Activated gamma-delta T cell treated with anti-CD3 and anti-CD28 coated beads, Interleukin-2, amount 50 U/mL, for 16 hours (primary cell): ENCODE data around the gene DEPDC4.
"Not testable (repeated sequence)": the region's sequence is repeated elsewhere in the genome, so short reads cannot be mapped to it uniquely, and the experiment has no call there.

ENCODE experiments used
- DNase-seq: peaks from one replicate; pipeline ENCODE4 v3.0.0-alpha.2; 2020; ENCODE audit warnings: low read depth

DEPDC4 gene

GRCh38 chr12:100263131-100263530 lies 3.7 kb downstream of the DEPDC4 start:
- no peak for DNase-seq

GRCh38 chr12:100258127-100258526 lies 8.8 kb downstream of the DEPDC4 start:
- DNase-seq = no peak

- no peak for DNase-seq
Measured at GRCh38 chr12:100254876-100255275, 12.0 kb downstream of the DEPDC4 start.

GRCh38 chr12:100253437-100253836 lies 13.4 kb downstream of the DEPDC4 start:
- no peak for DNase-seq

GRCh38 chr12:100251917-100252316 lies 15.0 kb downstream of the DEPDC4 start:
- DNase-seq = no peak

- no peak for DNase-seq
Measured at GRCh38 chr12:100249941-100250340, 16.9 kb downstream of the DEPDC4 start.

- no peak for DNase-seq
Measured at GRCh38 chr12:100248886-100249285, 18.0 kb downstream of the DEPDC4 start.

- DNase-seq = no peak
Measured at GRCh38 chr12:100247765-100248164, 19.1 kb downstream of the DEPDC4 start.

GRCh38 chr12:100243137-100243536 lies 23.7 kb downstream of the DEPDC4 start:
- DNase-seq = no peak

- DNase-seq = no peak
Measured at GRCh38 chr12:100239589-100239988, 27.3 kb downstream of the DEPDC4 start.

GRCh38 chr12:100238801-100239200 lies 28.1 kb downstream of the DEPDC4 start:
- DNase-seq = no peak

- DNase-seq = no peak
Measured at GRCh38 chr12:100234591-100235304, 32.1 kb downstream of the DEPDC4 start.

GRCh38 chr12:100234166-100234565 lies 32.7 kb downstream of the DEPDC4 start:
- no peak for DNase-seq

GRCh38 chr12:100231873-100232272 lies 35.0 kb downstream of the DEPDC4 start:
- not testable (repeated sequence) for DNase-seq

- no peak for DNase-seq
Measured at GRCh38 chr12:100229876-100230275, 37.0 kb downstream of the DEPDC4 start.

GRCh38 chr12:100229036-100229635 lies 37.7 kb downstream of the DEPDC4 start:
- DNase-seq = no peak

GRCh38 chr12:100225491-100225890 lies 41.4 kb downstream of the DEPDC4 start:
- no peak for DNase-seq

GRCh38 chr12:100222173-100222572 lies 44.7 kb downstream of the DEPDC4 start:
- DNase-seq = not testable (repeated sequence)

- DNase-seq = no peak
Measured at GRCh38 chr12:100221523-100221922, 45.4 kb downstream of the DEPDC4 start.

- DNase-seq = no peak
Measured at GRCh38 chr12:100219328-100220109, 47.4 kb downstream of the DEPDC4 start.

GRCh38 chr12:100216337-100216736 lies 50.5 kb downstream of the DEPDC4 start:
- no peak for DNase-seq

GRCh38 chr12:100215209-100215608 lies 51.7 kb downstream of the DEPDC4 start:
- no peak for DNase-seq

- no peak for DNase-seq
Measured at GRCh38 chr12:100214518-100214917, 52.4 kb downstream of the DEPDC4 start.
